HepG2 (cell line): ENCODE data around the gene GJC2. TPM values are rescaled to one million over a fixed set of nuclear protein-coding genes. Genes with fewer than 3 reads are reported as not detected.

Source experiments
- ARNTL ChIP-seq: sonication (generic); formaldehyde crosslinking; IDR thresholded peaks from 2 replicates; pipeline ENCODE4 v1.4.0; 2020; ENCODE audit warnings: mild to moderate bottlenecking, missing genetic modification reagents
- CCDC6 ChIP-seq: sonication (generic); formaldehyde crosslinking; IDR thresholded peaks from 2 replicates; pipeline ENCODE4 v1.8.1; 2022; ENCODE audit warnings: mild to moderate bottlenecking, missing genetic modification reagents, moderate library complexity
- CENPT ChIP-seq: sonication (generic); formaldehyde crosslinking; IDR thresholded peaks from 2 replicates; pipeline ENCODE4 v1.8.0; 2022; ENCODE audit warnings: low read depth, mild to moderate bottlenecking, moderate library complexity, missing genetic modification reagents
- MAFF ChIP-seq: IDR thresholded peaks from 2 replicates; pipeline ENCODE4 v1.6.1; 2011; ENCODE audit warnings: low read depth, low read length, improper control_type of control experiment
- NAIF1 ChIP-seq: sonication (generic); formaldehyde crosslinking; IDR thresholded peaks from 2 replicates; pipeline ENCODE4 v1.5.0; 2020; ENCODE audit warnings: mild to moderate bottlenecking, missing genetic modification reagents, borderline replicate concordance
- NPAS2 ChIP-seq: sonication (generic); formaldehyde crosslinking; IDR thresholded peaks from 2 replicates; pipeline ENCODE4 v1.8.0; 2022; ENCODE audit warnings: mild to moderate bottlenecking, missing genetic modification reagents, borderline replicate concordance
- SP2 ChIP-seq: sonication (generic); formaldehyde crosslinking; IDR thresholded peaks from 2 replicates; pipeline ENCODE4 v1.5.1; 2020; ENCODE audit warnings: mild to moderate bottlenecking, missing genetic modification reagents
- SPEN ChIP-seq: sonication (generic); formaldehyde crosslinking; IDR thresholded peaks from 2 replicates; pipeline ENCODE4 v1.5.1; 2020; ENCODE audit warnings: low read depth, mild to moderate bottlenecking, missing genetic modification reagents
- ZC3H13 ChIP-seq: sonication (generic); formaldehyde crosslinking; IDR thresholded peaks from 2 replicates; pipeline ENCODE4 v1.8.1; 2023; ENCODE audit warnings: mild to moderate bottlenecking, missing genetic modification reagents, moderate library complexity
- ZFP36 ChIP-seq: fragments of 150-350 bp; IDR thresholded peaks from 2 replicates; pipeline ENCODE4 v1.6.1; 2018; ENCODE audit warnings: borderline replicate concordance, low read length, low read depth; ENCODE audit not compliant: partially characterized antibody
- ZFY ChIP-seq: sonication (generic); formaldehyde crosslinking; IDR thresholded peaks from 2 replicates; pipeline ENCODE4 v1.4.0; 2020; ENCODE audit warnings: missing genetic modification reagents
- ZNF160 ChIP-seq: sonication (generic); formaldehyde crosslinking; IDR thresholded peaks from 2 replicates; pipeline ENCODE4 v1.8.0; 2022; ENCODE audit warnings: mild to moderate bottlenecking, inconsistent platforms, missing genetic modification reagents
- ZNF383 ChIP-seq: sonication (generic); formaldehyde crosslinking; IDR thresholded peaks from 2 replicates; pipeline ENCODE4 v1.4.0; 2020; ENCODE audit warnings: missing genetic modification reagents, mild to moderate bottlenecking, borderline replicate concordance
- ZNF414 ChIP-seq: sonication (generic); formaldehyde crosslinking; IDR thresholded peaks from 2 replicates; pipeline ENCODE4 v1.5.0; 2020; ENCODE audit warnings: missing genetic modification reagents
- ZNF687 ChIP-seq: sonication (generic); formaldehyde crosslinking; IDR thresholded peaks from 2 replicates; pipeline ENCODE4 v1.5.1; 2020; ENCODE audit warnings: mild to moderate bottlenecking, missing genetic modification reagents, moderate library complexity
- ZNF776 ChIP-seq: sonication (generic); formaldehyde crosslinking; IDR thresholded peaks from 2 replicates; pipeline ENCODE4 v1.4.0; 2020; ENCODE audit warnings: mild to moderate bottlenecking, missing genetic modification reagents
- polyA plus RNA-seq, 8 experiments: library from polyadenylated mRNA; depleted of rRNA in 3 of 8; stranded (reverse) in 7 of 8; unstranded in 1 of 8; fragments of >200 nt; fragmentation: Illumina TruSeq in 4 of 8; extraction: Trizol in 4 of 8; gene quantifications; 2 replicates each; pipeline versions ENCODE4 v1.2.1 to v1.2.3, GENCODE V29; 2011 to 2016; ENCODE audit warnings: low read depth in 4 of 8, missing spikeins in 1 of 8, mixed read lengths in 1 of 8; ENCODE audit not compliant: insufficient read depth in 1 of 8
- total RNA-seq, 5 experiments: library from RNA; depleted of rRNA; stranded (reverse); fragments of >200 nt; fragmentation: Illumina TruSeq; extraction: Trizol; gene quantifications; 2 replicates each; pipeline ENCODE4 v1.2.3, GENCODE V29; 2016; ENCODE audit warnings: low read depth in 1 of 5
- TF ChIP-seq, protein P1 (sequence below): sonication (generic); formaldehyde crosslinking; IDR thresholded peaks from 2 replicates; pipeline ENCODE4 v1.4.0; 2020; ENCODE audit warnings: missing genetic modification reagents
- TF ChIP-seq, protein P2 (sequence below): sonication (generic); formaldehyde crosslinking; IDR thresholded peaks from 2 replicates; pipeline ENCODE4 v1.8.0; 2022; ENCODE audit warnings: mild to moderate bottlenecking, missing genetic modification reagents, moderate library complexity
- TF ChIP-seq, protein P3 (sequence below): sonication (generic); formaldehyde crosslinking; IDR thresholded peaks from 2 replicates; pipeline ENCODE4 v1.8.0; 2022; ENCODE audit warnings: missing genetic modification reagents, low read depth, mild to moderate bottlenecking, borderline replicate concordance

Gene GJC2
- total and polyA plus RNA-seq, 2 of the 13 experiments (the other 11 are each of a cell fraction or from before 2014, with no cell fraction given), result 1.6 to 3.8 TPM

DNA sequence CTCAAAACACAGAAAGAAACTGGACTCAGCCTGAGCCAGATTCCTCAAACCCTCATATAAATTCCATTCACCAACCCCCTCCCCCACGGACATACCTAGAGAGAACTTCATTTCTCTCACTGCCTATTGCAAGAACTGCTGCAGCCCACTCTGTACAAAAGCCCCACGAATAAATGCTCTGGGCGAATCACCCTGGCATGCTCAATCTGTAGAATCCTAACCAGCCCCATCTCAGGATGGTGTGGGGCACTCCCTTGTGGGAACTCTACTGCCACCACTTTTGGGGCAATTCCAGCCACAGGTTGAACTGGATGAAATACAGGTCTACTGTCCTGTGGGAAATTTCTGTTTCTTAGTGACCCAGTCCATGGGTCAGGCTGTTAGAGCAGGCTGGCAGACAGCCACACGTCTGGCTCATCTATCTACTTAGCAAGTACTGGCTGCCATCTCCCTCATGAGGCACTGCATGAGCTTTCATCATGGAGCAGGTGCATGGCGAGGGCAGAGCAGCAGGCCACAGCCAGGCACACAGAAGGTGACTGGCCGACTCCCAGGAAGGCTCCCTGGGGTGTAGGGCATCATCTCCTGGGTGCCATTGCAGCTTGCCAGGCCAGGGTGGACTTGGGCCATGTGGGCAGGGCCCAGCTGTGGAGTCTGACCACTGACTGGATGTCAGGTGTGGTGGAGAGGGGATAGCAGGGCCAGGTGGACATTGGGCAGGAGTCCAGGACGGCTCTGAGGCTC is 45.0 kb upstream of the GJC2 start (continued):
- 0 out of 2 replicates have a peak, but pooled peaks have one; percentile 9 for TF ChIP-seq ZFY (CRISPR knock-in tag)
- no peak for TF ChIP-seq CCDC6
- TF ChIP-seq, protein P1, sequence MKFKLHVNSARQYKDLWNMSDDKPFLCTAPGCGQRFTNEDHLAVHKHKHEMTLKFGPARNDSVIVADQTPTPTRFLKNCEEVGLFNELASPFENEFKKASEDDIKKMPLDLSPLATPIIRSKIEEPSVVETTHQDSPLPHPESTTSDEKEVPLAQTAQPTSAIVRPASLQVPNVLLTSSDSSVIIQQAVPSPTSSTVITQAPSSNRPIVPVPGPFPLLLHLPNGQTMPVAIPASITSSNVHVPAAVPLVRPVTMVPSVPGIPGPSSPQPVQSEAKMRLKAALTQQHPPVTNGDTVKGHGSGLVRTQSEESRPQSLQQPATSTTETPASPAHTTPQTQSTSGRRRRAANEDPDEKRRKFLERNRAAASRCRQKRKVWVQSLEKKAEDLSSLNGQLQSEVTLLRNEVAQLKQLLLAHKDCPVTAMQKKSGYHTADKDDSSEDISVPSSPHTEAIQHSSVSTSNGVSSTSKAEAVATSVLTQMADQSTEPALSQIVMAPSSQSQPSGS (CRISPR knock-in tag), result no peak
- TF ChIP-seq NPAS2 (CRISPR knock-in tag), result no peak
- no peak for TF ChIP-seq SP2 (CRISPR knock-in tag)
- TF ChIP-seq ZNF687 (CRISPR knock-in tag), result no peak
- 0 out of 2 replicates have a peak, but pooled peaks have one; percentile 35 for TF ChIP-seq ZNF776 (CRISPR knock-in tag)
- TF ChIP-seq MAFF, result no peak
- no peak for TF ChIP-seq ZNF383 (CRISPR knock-in tag)
- TF ChIP-seq ARNTL (CRISPR knock-in tag), result no peak
- TF ChIP-seq ZC3H13 (CRISPR knock-in tag), result peak; percentile 43; the same call in 1 of the 2 replicates
- no peak for TF ChIP-seq SPEN (CRISPR knock-in tag)
- no peak for TF ChIP-seq ZNF160
- TF ChIP-seq NAIF1 (CRISPR knock-in tag), result no peak
- no peak for TF ChIP-seq ZNF414 (CRISPR knock-in tag)
- TF ChIP-seq CENPT, result no peak
- no peak for TF ChIP-seq ZFP36
- TF ChIP-seq, protein P2, sequence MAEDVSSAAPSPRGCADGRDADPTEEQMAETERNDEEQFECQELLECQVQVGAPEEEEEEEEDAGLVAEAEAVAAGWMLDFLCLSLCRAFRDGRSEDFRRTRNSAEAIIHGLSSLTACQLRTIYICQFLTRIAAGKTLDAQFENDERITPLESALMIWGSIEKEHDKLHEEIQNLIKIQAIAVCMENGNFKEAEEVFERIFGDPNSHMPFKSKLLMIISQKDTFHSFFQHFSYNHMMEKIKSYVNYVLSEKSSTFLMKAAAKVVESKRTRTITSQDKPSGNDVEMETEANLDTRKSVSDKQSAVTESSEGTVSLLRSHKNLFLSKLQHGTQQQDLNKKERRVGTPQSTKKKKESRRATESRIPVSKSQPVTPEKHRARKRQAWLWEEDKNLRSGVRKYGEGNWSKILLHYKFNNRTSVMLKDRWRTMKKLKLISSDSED, result no peak
- TF ChIP-seq, protein P3, sequence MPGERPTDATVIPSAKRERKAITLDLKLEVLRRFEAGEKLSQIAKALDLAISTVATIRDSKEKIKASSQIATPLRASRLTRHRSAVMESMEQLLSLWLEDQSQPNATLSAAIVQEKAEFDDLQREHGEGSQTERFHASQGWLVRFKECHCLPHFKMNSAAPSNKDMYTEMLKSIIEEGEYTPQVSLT, result no peak
- TF ChIP-seq, all 625 proteins: peak for 3
